ENCODE measurements around the gene TOPBP1. TPM values are rescaled to one million over a fixed set of nuclear protein-coding genes. Genes with fewer than 3 reads are reported as not detected.

TOPBP1 gene
- total and polyA plus RNA-seq, 2 donors (not counting 3 experiments of a cell fraction or from before 2014, with no cell fraction given) = 23.3 to 42.2 TPM

DNA sequence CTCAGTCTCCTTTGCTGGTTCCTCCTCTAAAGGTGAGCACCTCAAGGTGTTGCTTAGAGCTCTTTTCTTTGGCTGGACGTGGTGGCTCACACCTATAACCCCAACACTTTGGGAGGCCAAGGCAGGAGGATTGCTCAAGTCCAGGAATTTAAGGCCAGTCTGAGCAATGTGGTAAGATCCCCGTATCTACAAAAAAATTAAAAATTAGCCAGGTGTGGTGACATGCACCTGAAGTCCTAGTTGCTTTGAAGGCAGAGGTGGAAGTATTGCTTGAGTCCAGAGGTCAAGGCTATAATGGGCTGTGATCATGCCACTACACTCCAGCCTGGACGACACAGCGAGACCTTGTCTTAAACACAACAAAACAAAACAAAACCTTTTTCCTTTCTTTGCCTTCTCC is 28.3 kb downstream of the TOPBP1 start:
- FAIRE-seq = no peak
- H3K79me2 ChIP-seq (ENCODE audit: control insufficient read depth, insufficient read depth, low read length) = peaks cover 6% of the 10 kb centered on the region
- no peak overlapping the region for H3K4me3 ChIP-seq (replicated peaks in 1 of 3; ENCODE audit: insufficient read depth in 1 of 3, low read depth in 1 of 3, low read length in 3 of 3)
- DNase-seq (ENCODE audit: low read depth, low spot score) = no peak
- ChIA-PET CTCF (interaction anchor here (1.1 kb wide), 1 partner anchor 139 kb away, joined by 3 read pairs; no protein-coding TSS in a partner anchor), POLR2A (no interaction called here)
- H3K4me2 ChIP-seq (ENCODE audit: insufficient read depth, low read length) = no peak overlapping the region
- no peak overlapping the region for H3K9ac ChIP-seq (replicated peaks; ENCODE audit: extremely low read depth, insufficient read depth, low read length)
- TF ChIP-seq GATA2 (IDR thresholded peaks at IDR 0.05; ENCODE audit: insufficient read depth, insufficient read length, low read depth, low read length) = no peak
- TF ChIP-seq, protein P1, sequence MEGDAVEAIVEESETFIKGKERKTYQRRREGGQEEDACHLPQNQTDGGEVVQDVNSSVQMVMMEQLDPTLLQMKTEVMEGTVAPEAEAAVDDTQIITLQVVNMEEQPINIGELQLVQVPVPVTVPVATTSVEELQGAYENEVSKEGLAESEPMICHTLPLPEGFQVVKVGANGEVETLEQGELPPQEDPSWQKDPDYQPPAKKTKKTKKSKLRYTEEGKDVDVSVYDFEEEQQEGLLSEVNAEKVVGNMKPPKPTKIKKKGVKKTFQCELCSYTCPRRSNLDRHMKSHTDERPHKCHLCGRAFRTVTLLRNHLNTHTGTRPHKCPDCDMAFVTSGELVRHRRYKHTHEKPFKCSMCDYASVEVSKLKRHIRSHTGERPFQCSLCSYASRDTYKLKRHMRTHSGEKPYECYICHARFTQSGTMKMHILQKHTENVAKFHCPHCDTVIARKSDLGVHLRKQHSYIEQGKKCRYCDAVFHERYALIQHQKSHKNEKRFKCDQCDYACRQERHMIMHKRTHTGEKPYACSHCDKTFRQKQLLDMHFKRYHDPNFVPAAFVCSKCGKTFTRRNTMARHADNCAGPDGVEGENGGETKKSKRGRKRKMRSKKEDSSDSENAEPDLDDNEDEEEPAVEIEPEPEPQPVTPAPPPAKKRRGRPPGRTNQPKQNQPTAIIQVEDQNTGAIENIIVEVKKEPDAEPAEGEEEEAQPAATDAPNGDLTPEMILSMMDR (IDR thresholded peaks at IDR 0.05; ENCODE audit: extremely low read depth in 1 of 2, insufficient read depth in 1 of 2, low read depth in 1 of 2, low read length in 2 of 2) = no peak
- no peaks in the 10 kb centered on the region for H3K9me1 ChIP-seq (replicated peaks; ENCODE audit: control insufficient read depth, extremely low read depth, insufficient read depth, low read length)
- no peaks in the 10 kb centered on the region for H3K27me3 ChIP-seq (ENCODE audit: control insufficient read depth in 2 of 2, insufficient read depth in 2 of 2, low read length in 2 of 2)
- no peaks in the 10 kb centered on the region for H4K20me1 ChIP-seq (replicated peaks; ENCODE audit: control insufficient read depth, extremely low read depth, insufficient read depth, low read length)
- intact Hi-C loops (cut with micrococcal nuclease) = no loop called here
- dilution Hi-C loops (cut with MboI; ENCODE audit: extremely low pct_ligation_motif_present, low sequenced_read_pairs) = no loop called here
- H3K4me1 ChIP-seq (ENCODE audit: control insufficient read depth, extremely low read depth, insufficient read depth, low read length) = no peaks in the 10 kb centered on the region
- no peak overlapping the region for H2AFZ ChIP-seq (ENCODE audit: low read depth, low read length)
- H3K36me3 ChIP-seq (ENCODE audit: control insufficient read depth in 2 of 2, extremely low read depth in 1 of 2, insufficient read depth in 2 of 2, low read length in 2 of 2) = peaks cover 16 to 27% of the 10 kb centered on the region in 2 experiments
- no peak overlapping the region for H3K27ac ChIP-seq (ENCODE audit: insufficient read depth, low read depth, low read length)
- BruUV-seq (replicated peaks) = no TSS peak
- H3K9me3 ChIP-seq (replicated peaks; ENCODE audit: control insufficient read depth, insufficient read depth, low read length) = no peaks in the 10 kb centered on the region

DNA sequence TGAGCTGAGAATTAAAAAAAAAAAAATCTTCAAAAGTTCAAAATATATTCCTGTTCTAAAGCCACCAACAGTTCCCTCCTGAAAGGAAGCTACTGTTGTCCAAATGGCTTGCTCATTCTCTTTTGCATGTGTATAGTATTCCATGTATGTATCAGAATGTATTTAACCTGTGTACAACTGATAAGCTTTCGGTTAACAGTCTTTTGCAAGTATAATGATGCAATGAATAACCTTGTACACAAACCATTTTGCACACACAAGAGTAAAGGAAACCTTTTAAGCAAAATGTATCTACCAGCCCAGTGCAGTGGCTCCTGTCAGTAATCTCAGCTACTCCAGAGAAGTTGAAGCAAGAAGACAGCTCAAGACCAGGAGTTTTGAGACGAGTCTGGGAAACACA is 32.6 kb downstream of the TOPBP1 start:
- POLR2A ChIA-PET = no interaction called here
- H3K36me3 ChIP-seq (ENCODE audit: control insufficient read depth in 2 of 2, extremely low read depth in 1 of 2, insufficient read depth in 2 of 2, low read length in 2 of 2) = peaks cover 11 to 14% of the 10 kb centered on the region in 2 experiments

More for the DNA sequence above, 32.6 kb downstream of the TOPBP1 start:
- no peaks in the 10 kb centered on the region for H3K9me1 ChIP-seq (replicated peaks; ENCODE audit: control insufficient read depth, extremely low read depth, insufficient read depth, low read length)
- FAIRE-seq (no peak), DNase-seq (ENCODE audit: low read depth, low spot score) (no peak)
- dilution Hi-C loops (cut with MboI; ENCODE audit: extremely low pct_ligation_motif_present, low sequenced_read_pairs) = no loop called here
- BruUV-seq (replicated peaks) = no TSS peak
- H2AFZ ChIP-seq (ENCODE audit: low read depth, low read length) = no peak overlapping the region
- intact Hi-C loops (cut with micrococcal nuclease) = no loop called here
- CTCF ChIA-PET = interaction anchor here (0.9 to 1.0 kb wide), 2 partner anchors 11 to 141 kb away, joined by 3 read pairs; no protein-coding TSS in a partner anchor
- no peaks in the 10 kb centered on the region for H3K27me3 ChIP-seq (ENCODE audit: control insufficient read depth in 2 of 2, insufficient read depth in 2 of 2, low read length in 2 of 2)
- no peak overlapping the region for H3K9ac ChIP-seq (replicated peaks; ENCODE audit: extremely low read depth, insufficient read depth, low read length)
- H3K27ac ChIP-seq (ENCODE audit: insufficient read depth, low read depth, low read length) = no peak overlapping the region
- H3K4me2 ChIP-seq (ENCODE audit: insufficient read depth, low read length) = no peak overlapping the region
- no peaks in the 10 kb centered on the region for H3K4me1 ChIP-seq (ENCODE audit: control insufficient read depth, extremely low read depth, insufficient read depth, low read length)
- no peak overlapping the region for H3K4me3 ChIP-seq (replicated peaks in 1 of 3; ENCODE audit: insufficient read depth in 1 of 3, low read depth in 1 of 3, low read length in 3 of 3)
- no peaks in the 10 kb centered on the region for H3K9me3 ChIP-seq (replicated peaks; ENCODE audit: control insufficient read depth, insufficient read depth, low read length)
- TF ChIP-seq GATA2 (IDR thresholded peaks at IDR 0.05; ENCODE audit: insufficient read depth, insufficient read length, low read depth, low read length) (no peak), EZH2 (IDR thresholded peaks at IDR 0.05; ENCODE audit: borderline replicate concordance, low read depth, low read length, severe bottlenecking) (no peak), MYC (IDR thresholded peaks at IDR 0.05; ENCODE audit: low read depth, low read length) (no peak)
- H3K79me2 ChIP-seq (ENCODE audit: control insufficient read depth, insufficient read depth, low read length) = no peaks in the 10 kb centered on the region
- H4K20me1 ChIP-seq (replicated peaks; ENCODE audit: control insufficient read depth, extremely low read depth, insufficient read depth, low read length) = no peaks in the 10 kb centered on the region
